Measurements from ENCODE around the gene NONO. TPM values are rescaled to one million over a fixed set of nuclear protein-coding genes. Genes with fewer than 3 reads are reported as not detected.
"Not testable (repeated sequence)": the region's sequence is repeated elsewhere in the genome, so short reads cannot be mapped to it uniquely, and the experiment has no call there.

Gene NONO
- polyA plus RNA-seq, 1 of the 3 experiments (the other 2 are of a cell fraction): 288 TPM

DNA sequence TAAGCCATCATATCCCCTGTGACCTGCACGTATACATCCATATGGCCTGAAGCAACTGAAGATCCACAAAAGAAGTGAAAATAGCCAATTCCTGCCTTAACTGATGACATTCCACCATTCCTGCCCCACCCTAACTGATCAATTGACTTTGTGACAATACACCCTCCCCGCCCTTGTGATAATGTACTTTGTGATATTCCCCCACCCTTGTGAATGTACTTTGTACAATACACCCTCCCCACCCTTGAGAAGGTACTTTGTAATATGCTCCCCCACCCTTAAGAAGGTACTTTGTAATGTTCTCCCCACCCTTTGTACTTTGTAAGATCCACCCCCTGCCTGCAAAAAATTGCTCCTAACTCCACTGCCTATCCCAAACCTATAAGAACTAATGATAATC, 11.1 kb upstream of the NONO start:
- H3K27ac ChIP-seq (ENCODE audit: low read depth in 2 of 2, low read length in 1 of 2); CTCF ChIA-PET; POLR2A ChIA-PET: not testable (repeated sequence)

DNA sequence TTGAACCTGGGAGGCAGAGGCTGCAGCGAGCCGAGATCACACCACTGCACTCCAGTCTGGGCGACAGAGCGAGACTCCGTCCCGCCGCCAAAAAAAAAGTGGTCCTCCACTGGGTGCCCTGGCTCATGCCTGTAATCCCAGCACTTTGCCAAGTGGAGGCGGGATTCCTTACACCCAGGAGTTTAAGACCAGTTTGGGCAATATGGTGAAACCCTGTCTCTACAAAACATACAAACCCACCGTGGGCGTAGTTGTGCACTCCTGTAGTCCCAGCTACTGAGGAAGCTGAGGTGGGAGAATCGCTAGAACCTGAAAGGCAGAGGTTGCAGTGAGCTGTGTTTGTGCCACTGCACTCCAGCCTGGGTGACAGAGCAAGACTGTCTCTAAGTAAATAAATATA, 2.1 kb upstream of the NONO start:
- H3K4me1 ChIP-seq (ENCODE audit: control insufficient read depth in 1 of 2, insufficient read depth in 2 of 2, low read depth in 1 of 2, low read length in 1 of 2); H3K27ac ChIP-seq (ENCODE audit: low read depth in 2 of 2, low read length in 1 of 2); H3K4me2 ChIP-seq; H2AFZ ChIP-seq (ENCODE audit: low read depth); H3K4me3 ChIP-seq (ENCODE audit: low read depth in 2 of 2, low read length in 1 of 2); H3K9ac ChIP-seq; DNase-seq; H3K9me3 ChIP-seq; H3F3A ChIP-seq (replicated peaks; ENCODE audit: insufficient read depth); H3K9me2 ChIP-seq; CTCF ChIA-PET; H3K27me3 ChIP-seq (ENCODE audit: insufficient read depth): not testable (repeated sequence)
- Histone ChIP-seq H3K36me3 (replicated peaks in 1 of 2; ENCODE audit: control insufficient read depth in 1 of 2, insufficient read depth in 2 of 2, low read length in 1 of 2) (peaks cover 12 to 14% of the 10 kb centered on the region in 2 experiments), H4K20me1 (ENCODE audit: insufficient read depth) (peaks cover 23% of the 10 kb centered on the region), H3K79me2 (ENCODE audit: insufficient read depth) (peaks cover 28% of the 10 kb centered on the region)
- 79% methylated on average over 9 of the region's 11 CpGs for WGBS (ENCODE audit: low lambda C conversion rate)
- POLR2A ChIA-PET: interaction anchor here (1.1 kb wide), 1 partner anchor 86 kb away, joined by 4 read pairs; no protein-coding TSS in a partner anchor

More for the DNA sequence above, 11.1 kb upstream of the NONO start:
- H3K9me3 ChIP-seq; H3K9me2 ChIP-seq; H3K4me3 ChIP-seq (ENCODE audit: low read depth in 2 of 2, low read length in 1 of 2); H3K36me3 ChIP-seq (replicated peaks in 1 of 2; ENCODE audit: control insufficient read depth in 1 of 2, insufficient read depth in 2 of 2, low read length in 1 of 2); H3K27me3 ChIP-seq (ENCODE audit: insufficient read depth); H3K79me2 ChIP-seq (ENCODE audit: insufficient read depth); H3F3A ChIP-seq (replicated peaks; ENCODE audit: insufficient read depth); H3K9ac ChIP-seq; H2AFZ ChIP-seq (ENCODE audit: low read depth); H3K4me2 ChIP-seq; H3K4me1 ChIP-seq (ENCODE audit: control insufficient read depth in 1 of 2, insufficient read depth in 2 of 2, low read depth in 1 of 2, low read length in 1 of 2); DNase-seq; H4K20me1 ChIP-seq (ENCODE audit: insufficient read depth): not testable (repeated sequence)
- WGBS (ENCODE audit: low lambda C conversion rate): 47% methylated on average over 2 of the region's 2 CpGs

DNA sequence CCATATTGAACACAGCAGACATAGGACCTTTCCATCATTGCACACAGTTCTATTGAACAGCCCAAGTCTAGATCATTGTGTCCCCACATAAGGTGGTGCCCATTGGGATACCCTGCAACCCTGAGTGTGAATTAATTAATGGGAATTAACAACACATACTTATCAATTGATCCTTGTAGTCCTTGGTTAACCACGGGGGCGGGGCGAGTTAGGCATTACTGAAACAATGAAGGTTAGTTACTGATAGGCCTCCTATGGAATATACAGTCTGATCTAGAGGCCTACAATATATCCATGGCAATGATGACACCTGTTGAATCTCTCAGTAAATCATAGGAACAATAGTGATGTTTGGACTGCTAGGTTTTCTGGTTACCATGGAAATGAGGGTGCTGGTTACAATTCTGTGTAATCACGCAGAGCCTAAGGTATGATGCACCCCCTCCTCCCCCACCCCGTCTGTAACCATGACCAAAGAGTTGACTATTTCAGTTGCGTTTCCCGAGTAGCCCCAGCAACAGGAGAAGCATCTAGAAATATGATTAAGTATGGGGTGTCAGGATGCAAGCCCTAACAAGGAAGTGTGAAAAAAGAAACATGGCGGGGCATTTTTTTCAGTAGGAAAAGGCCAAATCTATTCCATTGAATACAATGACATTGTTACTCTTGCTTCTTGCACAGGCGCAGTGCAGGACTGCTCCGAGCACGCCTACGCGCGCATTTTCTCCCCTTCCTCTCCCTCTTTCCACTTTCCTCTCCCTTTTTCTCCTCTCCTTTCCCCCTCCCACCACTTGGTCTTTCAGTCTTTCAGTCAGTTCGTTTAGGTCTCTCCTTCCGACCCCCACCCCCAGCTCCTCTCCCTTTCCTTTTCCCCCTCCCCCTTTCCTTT, 677 bp upstream of the NONO start:
- ChIA-PET CTCF (interaction anchor here (0.9 to 1.4 kb wide), 2 partner anchors 14 to 83 kb away, joined by 3 to 5 read pairs; partner anchors contain the start of gene TAF1), POLR2A (interaction anchor here (0.7 to 1.9 kb wide), 7 partner anchors 10 to 1128 kb away, joined by 3 to 19 read pairs (median 3); partner anchors contain the start of genes TAF1 and ZMYM3)
- H3K9ac ChIP-seq: peak overlapping the region; percentile 93; the same call in 1 of the 2 replicates
- peak overlapping the region; percentile 64; the same call in 1 of the 2 replicates for H3K4me2 ChIP-seq
- 24% methylated on average over 16 of the region's 16 CpGs for WGBS (ENCODE audit: low lambda C conversion rate)
- H3K79me2 ChIP-seq (ENCODE audit: insufficient read depth): peaks cover 43% of the 10 kb centered on the region
- no peaks in the 10 kb centered on the region for H3K9me3 ChIP-seq
- peaks cover 17 to 26% of the 10 kb centered on the region in 2 experiments for H3K36me3 ChIP-seq (replicated peaks in 1 of 2; ENCODE audit: control insufficient read depth in 1 of 2, insufficient read depth in 2 of 2, low read length in 1 of 2)
- no peaks in the 10 kb centered on the region; the same call in 1 of the 2 replicates for H3K27me3 ChIP-seq (ENCODE audit: insufficient read depth)
- H3K4me3 ChIP-seq (ENCODE audit: low read depth in 2 of 2, low read length in 1 of 2): peak overlapping the region; percentile 48 to 51
- DNase-seq: peak; percentile 42
- TF ChIP-seq, protein P1, sequence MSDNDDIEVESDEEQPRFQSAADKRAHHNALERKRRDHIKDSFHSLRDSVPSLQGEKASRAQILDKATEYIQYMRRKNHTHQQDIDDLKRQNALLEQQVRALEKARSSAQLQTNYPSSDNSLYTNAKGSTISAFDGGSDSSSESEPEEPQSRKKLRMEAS (IDR thresholded peaks at IDR 0.05; ENCODE audit: low read depth): no peak
- TF ChIP-seq, protein P2, sequence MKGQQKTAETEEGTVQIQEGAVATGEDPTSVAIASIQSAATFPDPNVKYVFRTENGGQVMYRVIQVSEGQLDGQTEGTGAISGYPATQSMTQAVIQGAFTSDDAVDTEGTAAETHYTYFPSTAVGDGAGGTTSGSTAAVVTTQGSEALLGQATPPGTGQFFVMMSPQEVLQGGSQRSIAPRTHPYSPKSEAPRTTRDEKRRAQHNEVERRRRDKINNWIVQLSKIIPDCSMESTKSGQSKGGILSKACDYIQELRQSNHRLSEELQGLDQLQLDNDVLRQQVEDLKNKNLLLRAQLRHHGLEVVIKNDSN (IDR thresholded peaks at IDR 0.05; ENCODE audit: borderline replicate concordance, low read depth): no peak
- TF ChIP-seq GATA2 (CRISPR knock-in tag; IDR thresholded peaks at IDR 0.05): no peak
- no peak for TF ChIP-seq FOXM1 (IDR thresholded peaks at IDR 0.05; ENCODE audit: low read depth)
- TF ChIP-seq MEF2A (IDR thresholded peaks at IDR 0.05; ENCODE audit: borderline replicate concordance, low read depth): no peak
- TF ChIP-seq FOXJ3 (CRISPR knock-in tag; IDR thresholded peaks at IDR 0.05): no peak
- TF ChIP-seq FOSL2 (IDR thresholded peaks at IDR 0.05; ENCODE audit: borderline replicate concordance, low read depth): no peak
- TF ChIP-seq ELF1 (IDR thresholded peaks at IDR 0.05): no peak; the same call in 1 of the 2 replicates
- no peak for TF ChIP-seq TAF1 (IDR thresholded peaks at IDR 0.05; ENCODE audit: borderline replicate concordance, low read depth, low read length)
- TF ChIP-seq RFX5 (IDR thresholded peaks at IDR 0.05; ENCODE audit: low read length): no peak
- TF ChIP-seq SIN3A (IDR thresholded peaks at IDR 0.05; ENCODE audit: borderline replicate concordance, low read depth, low read length): no peak
- TF ChIP-seq JUND (IDR thresholded peaks at IDR 0.05): no peak
- no peak for TF ChIP-seq RXRA (IDR thresholded peaks at IDR 0.05; ENCODE audit: borderline replicate concordance, low read depth)
- no peaks in the 10 kb centered on the region for H3K9me2 ChIP-seq
- H3F3A ChIP-seq (replicated peaks; ENCODE audit: insufficient read depth): peaks cover 8% of the 10 kb centered on the region
- H2AFZ ChIP-seq (ENCODE audit: low read depth): peak overlapping the region; percentile 77
- H3K27ac ChIP-seq (ENCODE audit: low read depth in 2 of 2, low read length in 1 of 2): peak overlapping the region; percentile 96 to 97
- peaks cover 38% of the 10 kb centered on the region for H4K20me1 ChIP-seq (ENCODE audit: insufficient read depth)
- H3K4me1 ChIP-seq (ENCODE audit: control insufficient read depth in 1 of 2, insufficient read depth in 2 of 2, low read depth in 1 of 2, low read length in 1 of 2): peaks cover 0 to 6% of the 10 kb centered on the region in 2 experiments; a peak in 3 of 4 replicates

Data from SK-N-SH (cell line).